GM23338 (cell line): Measurements from ENCODE around the gene PCNX3. TPM values are rescaled to one million over a fixed set of nuclear protein-coding genes. Genes with fewer than 3 reads are reported as not detected.
A peak's percentile ranks its signal among the peaks of the same experiment; 100 is the strongest.

Experiments
- ATAC-seq: fragments of 200-7000 bp; cut with Tn5 transposase; 3 replicates; pipeline ENCODE4 v1.9.1; 2020
- DNase-seq: peaks from one replicate; pipeline ENCODE4 v3.0.0-alpha.2; 2015; ENCODE audit warnings: low spot score
- H2AFZ ChIP-seq: fragments of 200-600 bp; sonication (generic); 2 replicates; pipeline ENCODE4 v1.8.0; 2016; ENCODE audit warnings: antibody characterized with exemption, mild to moderate bottlenecking, moderate library complexity
- H3F3A ChIP-seq: fragments of 200-600 bp; sonication (generic); replicated peaks from 2 replicates; pipeline ENCODE4 v1.8.0; 2017; ENCODE audit warnings: antibody characterized with exemption, mixed run types, low read depth
- H3K27ac ChIP-seq: fragments of 200-600 bp; sonication (generic); 2 replicates; pipeline ENCODE4 v1.6.1; 2016; ENCODE audit warnings: low read depth
- H3K27me3 ChIP-seq: fragments of 200-600 bp; sonication (generic); 2 replicates; pipeline ENCODE4 v1.8.0; 2016; ENCODE audit warnings: mild to moderate bottlenecking, mixed run types, moderate library complexity; ENCODE audit not compliant: insufficient read depth
- H3K36me3 ChIP-seq: fragments of 200-600 bp; sonication (generic); 2 replicates; pipeline ENCODE4 v1.8.0; 2016; ENCODE audit warnings: mild to moderate bottlenecking; ENCODE audit not compliant: insufficient read depth
- H3K4me1 ChIP-seq: fragments of 200-600 bp; sonication (generic); 2 replicates; pipeline ENCODE4 v1.8.0; 2016; ENCODE audit warnings: mild to moderate bottlenecking, moderate library complexity; ENCODE audit not compliant: insufficient read depth
- H3K4me2 ChIP-seq: fragments of 200-600 bp; sonication (generic); 2 replicates; pipeline ENCODE4 v1.7.1; 2017; ENCODE audit warnings: mixed run types
- H3K4me3 ChIP-seq: fragments of 200-600 bp; sonication (generic); 2 replicates; pipeline ENCODE4 v1.6.1; 2016; ENCODE audit warnings: mixed run types
- H3K79me2 ChIP-seq: fragments of 200-600 bp; sonication (generic); replicated peaks from 2 replicates; pipeline ENCODE4 v1.8.0; 2017; ENCODE audit warnings: mild to moderate bottlenecking; ENCODE audit not compliant: insufficient read depth
- H3K9me2 ChIP-seq: fragments of 200-600 bp; sonication (generic); 2 replicates; pipeline ENCODE4 v1.8.0; 2017; ENCODE audit not compliant: insufficient read depth
- H4K20me1 ChIP-seq: fragments of 200-600 bp; sonication (generic); replicated peaks from 2 replicates; pipeline ENCODE4 v1.8.0; 2017; ENCODE audit warnings: mild to moderate bottlenecking; ENCODE audit not compliant: insufficient read depth
- H3K27ac Mint-ChIP-seq: 2 replicates; pipeline ENCODE4 v1.8.0; 2020; ENCODE audit warnings: inconsistent platforms, mild to moderate bottlenecking, moderate library complexity, mixed read lengths
- H3K27me3 Mint-ChIP-seq: 3 replicates; pipeline ENCODE4 v1.8.0; 2022; ENCODE audit warnings: low read depth, mild to moderate bottlenecking, moderate library complexity, mixed read lengths, inconsistent platforms; ENCODE audit not compliant: insufficient read depth, poor library complexity
- H3K36me3 Mint-ChIP-seq: 3 replicates; pipeline ENCODE4 v1.8.0; 2021; ENCODE audit warnings: low read depth, mild to moderate bottlenecking, inconsistent platforms, moderate library complexity, mixed read lengths
- H3K4me1 Mint-ChIP-seq: 3 replicates; pipeline ENCODE4 v1.8.0; 2020; ENCODE audit warnings: mild to moderate bottlenecking, inconsistent platforms, mixed read lengths
- H3K4me3 Mint-ChIP-seq: 3 replicates; pipeline ENCODE4 v1.8.0; 2021; ENCODE audit warnings: moderate library complexity, mild to moderate bottlenecking, inconsistent platforms, mixed read lengths
- H3K9me3 Mint-ChIP-seq: 3 replicates; pipeline ENCODE4 v1.8.0; 2020; ENCODE audit warnings: moderate library complexity, mild to moderate bottlenecking, inconsistent platforms, mixed read lengths
- JUNB ChIP-seq: IDR thresholded peaks from one replicate; pipeline ENCODE4 v1.6.1; 2016; ENCODE audit warnings: antibody characterized with exemption; ENCODE audit not compliant: unreplicated experiment
- POLR2AphosphoS5 ChIP-seq: IDR thresholded peaks from 2 replicates; pipeline ENCODE4 v1.6.1; 2016; ENCODE audit warnings: antibody characterized with exemption, low read depth
- ZNF114 ChIP-seq: fragments of 250-450 bp; sonication (Bioruptor Pico); IDR thresholded peaks from 2 replicates; pipeline ENCODE4 v1.5.0; 2020; ENCODE audit warnings: mild to moderate bottlenecking, moderate library complexity
- ZNF331 ChIP-seq: fragments of 250-450 bp; sonication (Bioruptor Pico); IDR thresholded peaks from 2 replicates; pipeline ENCODE4 v1.5.0; 2020; ENCODE audit warnings: low read depth, mild to moderate bottlenecking, moderate library complexity
- polyA plus RNA-seq: library from polyadenylated mRNA; unstranded; fragments of >200 nt; fragmentation: Nextera tagmentation; extraction: Ambion mirVana; gene quantifications from 2 replicates; pipeline ENCODE4 v1.2.1, GENCODE V29; 2016
- total RNA-seq: library from RNA; depleted of rRNA; stranded (reverse); fragments of >200 nt; shearing (Covaris generic); gene quantifications from 2 replicates; pipeline ENCODE4 v1.2.3, GENCODE V29; 2014
- TF ChIP-seq, protein P1 (sequence below): IDR thresholded peaks from 2 replicates; pipeline ENCODE4 v1.6.1; 2016; ENCODE audit warnings: antibody characterized with exemption
- TF ChIP-seq, protein P2 (sequence below), 2 experiments: fragments of 200-600 bp in 1 of 2; sonication (generic) in 1 of 2; conservative IDR thresholded peaks; 2 replicates each; pipeline versions ENCODE4 v1.5.1 to v1.6.1; 2016 to 2017; ENCODE audit warnings: antibody characterized with exemption in 2 of 2, low read depth in 2 of 2, mild to moderate bottlenecking in 2 of 2, moderate library complexity in 1 of 2

The PCNX3 gene
- total and polyA plus RNA-seq, 2 experiments from 2014 or later = 8.7 to 52.2 TPM

DNA sequence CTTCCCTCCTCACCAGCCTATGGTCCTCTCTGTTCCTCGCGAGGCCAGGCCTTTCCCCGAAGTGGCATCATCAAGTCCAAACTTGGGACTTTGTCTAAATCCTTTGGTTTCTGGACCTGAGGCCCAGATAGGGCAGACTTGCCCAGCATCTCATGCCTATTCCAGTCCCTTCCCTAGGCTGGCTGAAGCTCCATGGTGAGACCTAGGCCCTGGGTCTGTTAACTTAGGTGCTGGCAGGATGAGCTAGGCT, 35.7 kb downstream of the PCNX3 start:
- TF ChIP-seq, protein P1, sequence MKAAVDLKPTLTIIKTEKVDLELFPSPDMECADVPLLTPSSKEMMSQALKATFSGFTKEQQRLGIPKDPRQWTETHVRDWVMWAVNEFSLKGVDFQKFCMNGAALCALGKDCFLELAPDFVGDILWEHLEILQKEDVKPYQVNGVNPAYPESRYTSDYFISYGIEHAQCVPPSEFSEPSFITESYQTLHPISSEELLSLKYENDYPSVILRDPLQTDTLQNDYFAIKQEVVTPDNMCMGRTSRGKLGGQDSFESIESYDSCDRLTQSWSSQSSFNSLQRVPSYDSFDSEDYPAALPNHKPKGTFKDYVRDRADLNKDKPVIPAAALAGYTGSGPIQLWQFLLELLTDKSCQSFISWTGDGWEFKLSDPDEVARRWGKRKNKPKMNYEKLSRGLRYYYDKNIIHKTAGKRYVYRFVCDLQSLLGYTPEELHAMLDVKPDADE = no peak
- TF ChIP-seq, protein P2, sequence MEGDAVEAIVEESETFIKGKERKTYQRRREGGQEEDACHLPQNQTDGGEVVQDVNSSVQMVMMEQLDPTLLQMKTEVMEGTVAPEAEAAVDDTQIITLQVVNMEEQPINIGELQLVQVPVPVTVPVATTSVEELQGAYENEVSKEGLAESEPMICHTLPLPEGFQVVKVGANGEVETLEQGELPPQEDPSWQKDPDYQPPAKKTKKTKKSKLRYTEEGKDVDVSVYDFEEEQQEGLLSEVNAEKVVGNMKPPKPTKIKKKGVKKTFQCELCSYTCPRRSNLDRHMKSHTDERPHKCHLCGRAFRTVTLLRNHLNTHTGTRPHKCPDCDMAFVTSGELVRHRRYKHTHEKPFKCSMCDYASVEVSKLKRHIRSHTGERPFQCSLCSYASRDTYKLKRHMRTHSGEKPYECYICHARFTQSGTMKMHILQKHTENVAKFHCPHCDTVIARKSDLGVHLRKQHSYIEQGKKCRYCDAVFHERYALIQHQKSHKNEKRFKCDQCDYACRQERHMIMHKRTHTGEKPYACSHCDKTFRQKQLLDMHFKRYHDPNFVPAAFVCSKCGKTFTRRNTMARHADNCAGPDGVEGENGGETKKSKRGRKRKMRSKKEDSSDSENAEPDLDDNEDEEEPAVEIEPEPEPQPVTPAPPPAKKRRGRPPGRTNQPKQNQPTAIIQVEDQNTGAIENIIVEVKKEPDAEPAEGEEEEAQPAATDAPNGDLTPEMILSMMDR (conservative IDR thresholded peaks at IDR 0.05; ENCODE audit: low read depth in 2 of 2) = no peak
- no peak for TF ChIP-seq JUNB
- TF ChIP-seq ZNF331 (CRISPR knock-in tag) = no peak
- no peak for TF ChIP-seq POLR2AphosphoS5

DNA sequence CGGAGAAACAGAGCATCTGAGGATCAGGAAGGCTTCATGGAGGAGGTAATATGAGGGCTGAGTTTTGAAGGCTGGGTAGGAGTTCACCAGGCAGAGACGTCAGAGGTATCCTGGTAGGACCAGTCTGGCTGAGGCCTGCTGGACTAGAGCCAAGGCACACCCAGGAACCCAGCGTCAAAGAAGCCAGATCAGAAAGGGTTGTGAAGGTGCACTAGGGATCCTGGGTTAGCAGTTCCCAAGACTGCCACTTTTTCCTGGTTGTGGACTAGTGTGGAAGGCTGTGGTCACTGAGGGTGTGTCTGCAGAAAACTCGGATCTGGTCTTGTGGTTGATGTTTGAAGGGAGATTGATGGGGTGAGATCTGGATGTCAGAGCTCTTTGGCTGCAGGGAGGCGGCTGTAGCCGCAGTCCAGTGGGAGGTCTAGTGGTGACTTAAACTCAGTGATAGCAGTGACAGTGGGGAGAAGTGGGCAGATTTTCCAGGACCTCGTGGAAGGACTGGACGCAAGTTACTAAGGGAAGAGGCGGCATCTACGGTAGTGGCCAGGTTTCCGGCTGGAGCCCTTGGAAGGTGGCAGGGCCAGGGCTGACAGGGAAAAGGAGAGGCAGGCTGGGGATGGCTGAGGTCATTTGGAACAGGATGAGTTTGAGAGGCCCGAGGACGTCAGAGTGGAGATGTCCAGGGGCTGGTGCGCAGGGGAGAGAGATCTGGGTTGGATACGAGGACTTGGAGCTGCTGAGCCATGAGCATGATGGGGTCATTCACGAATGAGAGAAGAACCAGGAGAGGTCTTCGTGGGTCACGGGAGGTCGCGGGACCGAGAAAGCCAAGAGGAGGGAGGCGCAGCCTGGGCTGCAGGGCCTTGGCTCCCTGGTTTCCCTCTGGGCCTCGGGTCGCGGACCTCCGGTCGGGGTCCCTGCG, 36.3 kb downstream of the PCNX3 start:
- TF ChIP-seq POLR2AphosphoS5 = 0 out of 2 replicates have a peak, but pooled peaks have one; percentile 9
- no peak for TF ChIP-seq ZNF114 (CRISPR knock-in tag)
- TF ChIP-seq, protein P2 (conservative IDR thresholded peaks at IDR 0.05; ENCODE audit: low read depth in 2 of 2) = no peak
- no peaks in the 10 kb centered on the region for H3K79me2 ChIP-seq
- H4K20me1 ChIP-seq = peaks cover 5% of the 10 kb centered on the region; the same call in 1 of the 2 replicates
- no peak overlapping the region for H3K27ac ChIP-seq
- Mint-ChIP-seq H3K27me3 (peaks cover 18% of the 10 kb centered on the region), H3K9me3 (no peaks in the 10 kb centered on the region), H3K4me1 (peaks cover 22% of the 10 kb centered on the region), H3K4me3 (peak overlapping the region; percentile 71), H3K27ac (peak overlapping the region; percentile 18), H3K36me3 (peaks cover 29% of the 10 kb centered on the region)
- peaks cover 18% of the 10 kb centered on the region for H3F3A ChIP-seq
- H3K9me2 ChIP-seq = no peaks in the 10 kb centered on the region
- peak overlapping the region; percentile 54 for H3K4me3 ChIP-seq
- H3K4me1 ChIP-seq = peaks cover 21% of the 10 kb centered on the region
- DNase-seq = peak; percentile 29
- H3K27me3 ChIP-seq = no peaks in the 10 kb centered on the region
- ATAC-seq = peak; percentile 2; the same call in 1 of the 3 replicates
- H3K36me3 ChIP-seq = peaks cover 6% of the 10 kb centered on the region; the same call in 1 of the 2 replicates
- H2AFZ ChIP-seq = no peak overlapping the region
- H3K4me2 ChIP-seq = peak overlapping the region; percentile 86

More for the DNA sequence above, 35.7 kb downstream of the PCNX3 start:
- Mint-ChIP-seq H3K27ac (no peak overlapping the region), H3K27me3 (peaks cover 15% of the 10 kb centered on the region), H3K4me3 (peak overlapping the region; percentile 71; the same call in 2 of the 3 replicates), H3K36me3 (peaks cover 23% of the 10 kb centered on the region), H3K4me1 (peaks cover 22% of the 10 kb centered on the region), H3K9me3 (no peaks in the 10 kb centered on the region)
- H3K36me3 ChIP-seq = peaks cover 6% of the 10 kb centered on the region; the same call in 1 of the 2 replicates
- H4K20me1 ChIP-seq = peaks cover 2% of the 10 kb centered on the region; the same call in 1 of the 2 replicates
- no peak overlapping the region for H3K4me3 ChIP-seq
- no peak overlapping the region for H3K27ac ChIP-seq
- no peaks in the 10 kb centered on the region for H3K27me3 ChIP-seq
- no peak overlapping the region; the same call in 1 of the 2 replicates for H3K4me2 ChIP-seq
- H3K4me1 ChIP-seq = peaks cover 21% of the 10 kb centered on the region
- ATAC-seq (no peak), DNase-seq (no peak)
- H3K9me2 ChIP-seq = no peaks in the 10 kb centered on the region
- no peak overlapping the region for H2AFZ ChIP-seq
- H3K79me2 ChIP-seq = no peaks in the 10 kb centered on the region
- H3F3A ChIP-seq = peaks cover 18% of the 10 kb centered on the region
